Tibial nerve (tissue), 4 donors: ENCODE measurements around the gene SPSB3. TPM values are rescaled to one million over a fixed set of nuclear protein-coding genes. Genes with fewer than 3 reads are reported as not detected.

Experiments used
- DNase-seq, 2 donors: peaks; one replicate each; pipeline ENCODE4 v3.0.0-alpha.2; 2019; ENCODE audit warnings: low spot score in 2 of 2
- H3K27ac ChIP-seq, 4 donors: fragments of 200-600 bp; sonication (generic) in 3 of 4; one replicate each; pipeline ENCODE4 v1.5.1; 2017 to 2019; ENCODE audit warnings: mild to moderate bottlenecking in 1 of 4
- H3K27me3 ChIP-seq, 2 donors: fragments of 200-600 bp; sonication (generic) in 1 of 2; one replicate each; pipeline versions ENCODE4 v1.5.1 to v1.6.0; 2017 to 2019
- H3K36me3 ChIP-seq, 3 donors: fragments of 200-600 bp; sonication (generic); one replicate each; pipeline ENCODE4 v1.5.1; 2018 to 2019
- H3K4me1 ChIP-seq, 4 donors: fragments of 200-600 bp; sonication (generic) in 3 of 4; one replicate each; pipeline ENCODE4 v1.5.1; 2017 to 2019
- H3K4me3 ChIP-seq, 4 donors: fragments of 200-600 bp; sonication (generic) in 3 of 4; one replicate each; pipeline ENCODE4 v1.5.1; 2017 to 2019; ENCODE audit warnings: mild to moderate bottlenecking in 1 of 4, moderate library complexity in 1 of 4
- H3K9me3 ChIP-seq, 4 donors: fragments of 200-600 bp; sonication (generic) in 3 of 4; one replicate each; pipeline ENCODE4 v1.5.1; 2017 to 2019
- CTCF ChIP-seq, 5 experiments: fragments of 200-600 bp in 3 of 5; fragments of 450-650 bp in 2 of 5; sonication (generic) in 3 of 5; IDR thresholded peaks; one replicate each; pipeline ENCODE4 v1.5.1; 2016 to 2019; ENCODE audit warnings: antibody characterized with exemption in 5 of 5, mild to moderate bottlenecking in 3 of 5, moderate library complexity in 2 of 5
- EP300 ChIP-seq, 2 donors: sonication (generic); formaldehyde crosslinking; IDR thresholded peaks; one replicate each; pipeline ENCODE4 v1.6.1; 2017; ENCODE audit warnings: antibody characterized with exemption in 2 of 2, mild to moderate bottlenecking in 1 of 2
- POLR2A ChIP-seq, 2 donors: fragments of 450-650 bp; IDR thresholded peaks; one replicate each; pipeline ENCODE4 v1.6.1; 2017; ENCODE audit warnings: antibody characterized with exemption in 2 of 2, mild to moderate bottlenecking in 2 of 2, moderate library complexity in 2 of 2
- WGBS, 2 donors: methylation state at CpG; one replicate each; pipeline ENCODE4 v1.1.5; 2018; 5-methylcytosine and 5-hydroxymethylcytosine counted together
- total RNA-seq, 4 donors: library from RNA; depleted of rRNA; stranded (reverse); fragments of >200 nt; gene quantifications; one replicate each; pipeline ENCODE4 v1.1.0, GENCODE V29; 2016

SPSB3 gene
- total RNA-seq, 4 donors from 2014 or later, result 90.7 to 122 (median 112) TPM

GRCh38 chr16:1781254-1781653 lies 1.1 kb downstream of the SPSB3 start:
- TF ChIP-seq POLR2A (IDR thresholded peaks at IDR 0.05) (no peak), CTCF (IDR thresholded peaks at IDR 0.05) (no peak), EP300 (IDR thresholded peaks at IDR 0.05) (no peak)
- Histone ChIP-seq H3K36me3 (peaks cover 0 to 62% (median 0%) of the 10 kb centered on the region in 3 donors), H3K4me1 (peaks cover 0 to 61% (median 27%) of the 10 kb centered on the region in 4 donors), H3K27me3 (no peaks in the 10 kb centered on the region), H3K4me3 (peak overlapping the region; percentile 80 to 93 (median 88)), H3K9me3 (no peaks in the 10 kb centered on the region), H3K27ac (peak overlapping the region in 3 of 4 donors; percentile 83 to 91 (median 88))
- DNase-seq, result no peak
- WGBS, 2 donors, result 67 to 72% methylated on average over 16 to 20 of the region's 20 CpGs

GRCh38 chr16:1780677-1781072 lies 1.7 kb downstream of the SPSB3 start:
- peaks cover 0 to 62% (median 0%) of the 10 kb centered on the region in 3 donors for H3K36me3 ChIP-seq
- H3K4me3 ChIP-seq, result peak overlapping the region in 1 of 4 donors; percentile 93
- 76 to 77% methylated on average over 6 of the region's 6 CpGs for WGBS, 2 donors
- no peak for DNase-seq
- H3K4me1 ChIP-seq, result peaks cover 0 to 61% (median 27%) of the 10 kb centered on the region in 4 donors
- H3K9me3 ChIP-seq, result no peaks in the 10 kb centered on the region
- no peak overlapping the region for H3K27ac ChIP-seq
- TF ChIP-seq EP300 (IDR thresholded peaks at IDR 0.05), result no peak
- no peak for TF ChIP-seq CTCF (IDR thresholded peaks at IDR 0.05)
- no peak for TF ChIP-seq POLR2A (IDR thresholded peaks at IDR 0.05)
- H3K27me3 ChIP-seq, result no peaks in the 10 kb centered on the region

GRCh38 chr16:1779741-1780676 lies 2.4 kb downstream of the SPSB3 start:
- 67 to 74% methylated on average over 16 to 25 of the region's 27 CpGs for WGBS, 2 donors
- no peaks in the 10 kb centered on the region for H3K9me3 ChIP-seq
- H3K27ac ChIP-seq, result no peak overlapping the region
- no peak overlapping the region for H3K4me3 ChIP-seq
- no peaks in the 10 kb centered on the region for H3K27me3 ChIP-seq
- no peak for DNase-seq
- peaks cover 0 to 62% (median 0%) of the 10 kb centered on the region in 3 donors for H3K36me3 ChIP-seq
- TF ChIP-seq POLR2A (IDR thresholded peaks at IDR 0.05) (no peak), CTCF (IDR thresholded peaks at IDR 0.05) (no peak), EP300 (IDR thresholded peaks at IDR 0.05) (no peak)
- H3K4me1 ChIP-seq, result peaks cover 0 to 58% (median 22%) of the 10 kb centered on the region in 4 donors

- H3K9me3 ChIP-seq, result no peaks in the 10 kb centered on the region
- peaks cover 0 to 64% (median 0%) of the 10 kb centered on the region in 3 donors for H3K36me3 ChIP-seq
- no peak overlapping the region for H3K27ac ChIP-seq
Measured at GRCh38 chr16:1779234-1779701, 3.1 kb downstream of the SPSB3 start.

More at GRCh38 chr16:1779234-1779701, 3.1 kb downstream of the SPSB3 start:
- TF ChIP-seq EP300 (IDR thresholded peaks at IDR 0.05) (no peak), CTCF (IDR thresholded peaks at IDR 0.05) (no peak), POLR2A (IDR thresholded peaks at IDR 0.05) (no peak)
- Histone ChIP-seq H3K27me3 (no peaks in the 10 kb centered on the region), H3K4me3 (no peak overlapping the region), H3K4me1 (peaks cover 0 to 58% (median 24%) of the 10 kb centered on the region in 4 donors)
- no peak for DNase-seq
- 74 to 77% methylated on average over 6 to 8 of the region's 8 CpGs for WGBS, 2 donors
